Thyroid gland (tissue), 4 donors: ENCODE data around the gene CYBA.

Experiments
- POLR2A ChIP-seq, 2 donors: fragments of 450-650 bp; IDR thresholded peaks; one replicate each; pipeline ENCODE4 v1.6.1; 2017; ENCODE audit warnings: antibody characterized with exemption in 2 of 2, mild to moderate bottlenecking in 2 of 2, moderate library complexity in 1 of 2
- TF ChIP-seq, protein P1 (sequence below), 6 experiments: fragments of 200-600 bp in 3 of 6; fragments of 450-650 bp in 3 of 6; sonication (generic) in 3 of 6; IDR thresholded peaks; one replicate each; pipeline ENCODE4 v1.5.1; 2016 to 2019; ENCODE audit warnings: antibody characterized with exemption in 6 of 6, mild to moderate bottlenecking in 2 of 6, inconsistent platforms in 1 of 6, moderate library complexity in 1 of 6

DNA sequence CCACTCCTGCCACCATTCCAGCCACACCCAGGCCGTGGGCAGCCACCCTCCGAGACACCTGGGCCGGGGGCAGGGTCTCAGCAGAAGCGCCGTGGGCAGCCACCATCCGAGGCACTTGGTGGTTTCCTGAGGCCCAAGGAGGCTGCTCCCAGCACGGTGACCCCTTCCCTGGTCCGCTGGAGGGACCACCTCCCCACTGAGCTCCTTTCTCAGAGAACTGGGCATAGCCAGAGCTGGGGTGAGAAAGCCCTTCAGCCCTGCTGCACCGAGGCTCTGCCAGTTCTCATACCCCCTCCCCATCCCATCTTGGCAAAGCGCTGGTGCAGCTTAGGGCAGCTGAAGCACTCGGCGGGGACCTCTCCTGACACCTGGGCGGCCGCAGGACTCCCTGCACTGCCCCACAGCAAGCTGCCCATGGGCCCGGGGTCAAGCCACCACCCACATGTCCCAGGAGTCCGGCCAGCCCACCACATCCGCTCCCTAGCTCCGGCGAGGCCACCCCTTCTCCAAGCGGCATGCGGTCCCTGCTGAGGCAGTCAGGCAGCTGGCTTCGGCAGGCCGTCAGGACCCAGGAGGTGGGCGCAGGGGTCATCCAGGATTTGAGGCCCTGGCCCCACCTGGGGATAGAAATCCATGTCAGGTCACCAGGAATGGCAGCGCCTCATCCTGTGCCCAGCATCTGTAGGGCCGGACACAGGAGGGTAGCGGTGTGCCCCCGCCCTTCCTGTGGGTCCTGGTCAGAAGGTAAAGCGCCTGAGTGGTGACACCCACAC, 1.3 kb upstream of the CYBA start:
- TF ChIP-seq, protein P1, sequence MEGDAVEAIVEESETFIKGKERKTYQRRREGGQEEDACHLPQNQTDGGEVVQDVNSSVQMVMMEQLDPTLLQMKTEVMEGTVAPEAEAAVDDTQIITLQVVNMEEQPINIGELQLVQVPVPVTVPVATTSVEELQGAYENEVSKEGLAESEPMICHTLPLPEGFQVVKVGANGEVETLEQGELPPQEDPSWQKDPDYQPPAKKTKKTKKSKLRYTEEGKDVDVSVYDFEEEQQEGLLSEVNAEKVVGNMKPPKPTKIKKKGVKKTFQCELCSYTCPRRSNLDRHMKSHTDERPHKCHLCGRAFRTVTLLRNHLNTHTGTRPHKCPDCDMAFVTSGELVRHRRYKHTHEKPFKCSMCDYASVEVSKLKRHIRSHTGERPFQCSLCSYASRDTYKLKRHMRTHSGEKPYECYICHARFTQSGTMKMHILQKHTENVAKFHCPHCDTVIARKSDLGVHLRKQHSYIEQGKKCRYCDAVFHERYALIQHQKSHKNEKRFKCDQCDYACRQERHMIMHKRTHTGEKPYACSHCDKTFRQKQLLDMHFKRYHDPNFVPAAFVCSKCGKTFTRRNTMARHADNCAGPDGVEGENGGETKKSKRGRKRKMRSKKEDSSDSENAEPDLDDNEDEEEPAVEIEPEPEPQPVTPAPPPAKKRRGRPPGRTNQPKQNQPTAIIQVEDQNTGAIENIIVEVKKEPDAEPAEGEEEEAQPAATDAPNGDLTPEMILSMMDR (IDR thresholded peaks at IDR 0.05), result no peak
- TF ChIP-seq POLR2A (IDR thresholded peaks at IDR 0.05), result no peak
